Measurements from ENCODE around the gene WDR4. TPM values are rescaled to one million over a fixed set of nuclear protein-coding genes. Genes with fewer than 3 reads are reported as not detected.
A peak's percentile ranks its signal among the peaks of the same experiment; 100 is the strongest.
"Not testable (repeated sequence)": the region's sequence is repeated elsewhere in the genome, so short reads cannot be mapped to it uniquely, and the experiment has no call there.

WDR4 gene
- total RNA-seq, 6 experiments from 2014 or later = 18.5 to 27.6 (median 20.9) TPM

DNA sequence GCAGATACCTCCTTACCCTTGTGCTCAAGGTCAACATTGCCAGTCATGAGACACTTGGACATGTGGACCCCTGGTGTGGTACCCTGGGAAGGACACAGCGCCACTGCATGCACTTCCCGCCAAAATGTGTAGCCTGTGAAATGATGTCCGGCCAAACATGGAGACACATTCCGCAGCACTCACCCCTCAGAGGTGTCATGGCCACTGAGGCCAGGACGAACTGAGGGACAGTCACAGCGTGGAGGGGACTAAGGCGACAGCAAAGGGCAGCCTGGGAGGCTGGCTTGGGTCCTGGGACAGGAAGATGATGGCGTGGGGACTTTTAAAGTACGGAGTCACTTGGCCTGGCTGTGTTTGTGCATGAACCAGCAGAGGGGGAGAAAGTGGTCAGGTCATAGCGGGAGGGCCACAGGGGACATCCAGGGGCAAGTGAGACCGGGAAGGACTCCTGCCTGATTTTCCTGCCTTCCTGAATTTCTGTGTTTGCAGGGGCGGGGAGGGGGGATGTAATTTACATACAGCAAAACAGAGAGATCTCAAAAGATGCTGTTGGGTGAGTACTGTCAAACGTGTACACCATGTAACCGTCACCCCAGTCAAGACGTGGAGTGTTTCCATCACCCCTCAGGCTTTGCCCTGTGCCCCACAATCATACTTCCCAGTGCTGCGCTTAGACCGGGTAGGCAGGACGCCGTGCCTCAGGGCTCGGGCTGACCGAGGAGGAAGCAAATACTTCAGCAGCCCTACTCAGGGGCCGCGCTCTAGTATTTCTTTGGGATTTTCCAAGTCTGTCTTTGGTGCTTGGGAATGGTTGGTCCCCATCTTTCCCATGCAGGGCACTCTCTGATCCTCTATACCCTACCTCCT is 45.2 kb downstream of the WDR4 start:
- no peak overlapping the region for H3K4me3 Mint-ChIP-seq
- TF ChIP-seq CTCF (IDR thresholded peaks at IDR 0.05) = no peak
- DNase-seq = no peak
- H3K9me3 Mint-ChIP-seq = no peaks in the 10 kb centered on the region
- peaks cover 4% of the 10 kb centered on the region; the same call in 1 of the 2 replicates for H3K36me3 Mint-ChIP-seq (ENCODE audit: low read depth)
- H3K4me1 Mint-ChIP-seq (ENCODE audit: low read depth) = no peaks in the 10 kb centered on the region
- peaks cover under 1% of the 10 kb centered on the region for H3K27me3 Mint-ChIP-seq (ENCODE audit: insufficient read depth)
- H3K27ac Mint-ChIP-seq = no peak overlapping the region

GRCh38 chr21:42833439-42833815 is 45.9 kb downstream of the WDR4 start:
- Mint-ChIP-seq H3K4me1 (ENCODE audit: low read depth) (no peaks in the 10 kb centered on the region), H3K9me3 (no peaks in the 10 kb centered on the region), H3K27ac (0 out of 2 replicates have a peak overlapping the region, but pooled peaks have one; percentile 18), H3K4me3 (no peak overlapping the region), H3K27me3 (ENCODE audit: insufficient read depth) (peaks cover 2% of the 10 kb centered on the region), H3K36me3 (ENCODE audit: low read depth) (peaks cover 4% of the 10 kb centered on the region; the same call in 1 of the 2 replicates)
- TF ChIP-seq CTCF (IDR thresholded peaks at IDR 0.05) = no peak
- no peak for DNase-seq

- H3K36me3 Mint-ChIP-seq (ENCODE audit: low read depth); H3K4me1 Mint-ChIP-seq (ENCODE audit: low read depth); H3K27me3 Mint-ChIP-seq (ENCODE audit: insufficient read depth); H3K4me3 Mint-ChIP-seq; DNase-seq; H3K9me3 Mint-ChIP-seq; H3K27ac Mint-ChIP-seq: not testable (repeated sequence)
These were observed 47.1 kb downstream of the WDR4 start for GRCh38 chr21:42832321-42832630.

GRCh38 chr21:42830456-42831455 is 48.6 kb downstream of the WDR4 start:
- Mint-ChIP-seq H3K36me3 (ENCODE audit: low read depth) (no peaks in the 10 kb centered on the region), H3K4me3 (no peak overlapping the region), H3K9me3 (no peaks in the 10 kb centered on the region), H3K27me3 (ENCODE audit: insufficient read depth) (peaks cover 15% of the 10 kb centered on the region; the same call in 1 of the 2 replicates), H3K27ac (no peak overlapping the region), H3K4me1 (ENCODE audit: low read depth) (no peaks in the 10 kb centered on the region)
- no peak for DNase-seq
- peak; percentile 41 for TF ChIP-seq CTCF (IDR thresholded peaks at IDR 0.05)

GRCh38 chr21:42829954-42830353 is 49.4 kb downstream of the WDR4 start:
- Mint-ChIP-seq H3K4me1 (ENCODE audit: low read depth) (no peaks in the 10 kb centered on the region), H3K27me3 (ENCODE audit: insufficient read depth) (peaks cover 16% of the 10 kb centered on the region; the same call in 1 of the 2 replicates), H3K9me3 (no peaks in the 10 kb centered on the region), H3K36me3 (ENCODE audit: low read depth) (no peaks in the 10 kb centered on the region), H3K27ac (no peak overlapping the region), H3K4me3 (no peak overlapping the region)
- no peak for TF ChIP-seq CTCF (IDR thresholded peaks at IDR 0.05)
- no peak for DNase-seq
